ENCODE data around the gene SASS6. TPM values are rescaled to one million over a fixed set of nuclear protein-coding genes. Genes with fewer than 3 reads are reported as not detected.

Gene SASS6
- total and polyA plus RNA-seq, 9 of the 15 experiments (the other 6 are each of a cell fraction or from before 2014, with no cell fraction given), result 11.6 to 34.1 (median 18.0) TPM

DNA sequence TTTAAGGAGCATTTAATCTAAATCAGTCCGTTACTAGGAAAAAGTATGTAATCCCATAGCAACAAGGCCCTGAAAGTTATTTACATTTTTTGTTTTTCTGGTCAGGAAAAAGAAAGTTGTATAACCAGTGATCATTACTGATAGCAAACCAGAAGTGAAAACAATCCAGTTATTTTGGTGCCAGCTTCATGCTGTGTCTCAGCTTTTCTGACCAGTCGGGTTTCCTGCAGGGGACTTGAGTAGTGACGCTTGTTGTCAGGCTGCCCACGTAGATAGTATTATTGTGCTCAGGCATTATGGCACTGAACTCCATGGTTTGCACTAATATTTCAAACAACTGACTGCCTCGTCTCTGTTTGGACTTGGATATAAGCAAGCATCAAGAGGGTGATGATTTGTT is 55.2 kb downstream of the SASS6 start:
- in situ Hi-C loops (cut with MboI), result no loop called here
- BruUV-seq (replicated peaks), result no TSS peak
- POLR2A ChIA-PET, result interaction anchor here (0.6 kb wide), 1 partner anchor 270 kb away, joined by 3 read pairs; no protein-coding TSS in a partner anchor
- no peaks in the 10 kb centered on the region for H3K79me2 ChIP-seq (ENCODE audit: control insufficient read depth, insufficient read depth, low read length)
- CTCF ChIA-PET (ENCODE audit: low intra/inter-chr PET ratio), result no interaction called here
- DNase-seq (ENCODE audit: extremely low read depth in 1 of 4, low spot score in 3 of 4) (no peak), FAIRE-seq (no peak), ATAC-seq (no peak)
- H3K4me1 ChIP-seq (replicated peaks in 1 of 2; ENCODE audit: control insufficient read depth in 2 of 2, insufficient read depth in 2 of 2, low read length in 2 of 2), result no peaks in the 10 kb centered on the region
- TF ChIP-seq PTBP1 (IDR thresholded peaks at IDR 0.05; ENCODE audit: low read depth, low read length) (no peak), JUN (IDR thresholded peaks at IDR 0.05; ENCODE audit: borderline replicate concordance, low read depth, low read length) (no peak), JUN (CRISPR knock-in tag; IDR thresholded peaks at IDR 0.05; ENCODE audit: borderline replicate concordance) (no peak), TFAM (CRISPR knock-in tag; conservative IDR thresholded peaks at IDR 0.05) (no peak), TSC22D4 (tag; IDR thresholded peaks at IDR 0.05) (no peak), TFAP4 (CRISPR knock-in tag; IDR thresholded peaks at IDR 0.05; ENCODE audit: borderline replicate concordance) (no peak), ZNF764 (CRISPR knock-in tag; IDR thresholded peaks at IDR 0.05; ENCODE audit: low read depth) (no peak), POU5F1 (IDR thresholded peaks at IDR 0.05; ENCODE audit: borderline replicate concordance, low read depth, low read length, partially characterized antibody) (no peak), HCFC1 (IDR thresholded peaks at IDR 0.05; ENCODE audit: low read depth, low read length) (no peak), ZNF655 (CRISPR knock-in tag; IDR thresholded peaks at IDR 0.05) (no peak), BACH1 (tag; IDR thresholded peaks at IDR 0.05) (no peak)
- TF ChIP-seq, protein P1, sequence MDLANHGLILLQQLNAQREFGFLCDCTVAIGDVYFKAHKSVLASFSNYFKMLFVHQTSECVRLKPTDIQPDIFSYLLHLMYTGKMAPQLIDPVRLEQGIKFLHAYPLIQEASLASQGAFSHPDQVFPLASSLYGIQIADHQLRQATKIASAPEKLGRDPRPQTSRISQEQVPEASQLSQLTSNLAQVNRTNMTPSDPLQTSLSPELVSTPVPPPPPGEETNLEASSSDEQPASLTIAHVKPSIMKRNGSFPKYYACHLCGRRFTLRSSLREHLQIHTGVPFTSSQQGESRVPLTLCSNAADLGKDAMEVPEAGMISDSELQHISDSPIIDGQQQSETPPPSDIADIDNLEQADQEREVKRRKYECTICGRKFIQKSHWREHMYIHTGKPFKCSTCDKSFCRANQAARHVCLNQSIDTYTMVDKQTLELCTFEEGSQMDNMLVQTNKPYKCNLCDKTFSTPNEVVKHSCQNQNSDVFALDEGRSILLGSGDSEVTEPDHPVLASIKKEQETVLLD (IDR thresholded peaks at IDR 0.05), result no peak
- TF ChIP-seq, protein P2, sequence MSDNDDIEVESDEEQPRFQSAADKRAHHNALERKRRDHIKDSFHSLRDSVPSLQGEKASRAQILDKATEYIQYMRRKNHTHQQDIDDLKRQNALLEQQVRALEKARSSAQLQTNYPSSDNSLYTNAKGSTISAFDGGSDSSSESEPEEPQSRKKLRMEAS (CRISPR knock-in tag; IDR thresholded peaks at IDR 0.05), result no peak
- H2AFZ ChIP-seq (ENCODE audit: low read depth, low read length), result no peak overlapping the region
- no peaks in the 10 kb centered on the region for H3K9me3 ChIP-seq (replicated peaks; ENCODE audit: control insufficient read depth, insufficient read depth, low read depth, low read length)
- H3K27ac ChIP-seq (ENCODE audit: extremely low read depth, low read depth, low read length), result no peak overlapping the region
- no peak overlapping the region for H3K4me3 ChIP-seq
- H3K9ac ChIP-seq (ENCODE audit: insufficient read depth in 1 of 2, low read depth in 2 of 2, low read length in 2 of 2), result no peak overlapping the region
- no peaks in the 10 kb centered on the region for H3K27me3 ChIP-seq (ENCODE audit: control insufficient read depth in 2 of 2, insufficient read depth in 2 of 2, low read length in 2 of 2)
- H3K36me3 ChIP-seq (ENCODE audit: control insufficient read depth, insufficient read depth, low read length), result peaks cover 92% of the 10 kb centered on the region
- no peaks in the 10 kb centered on the region for H3K9me1 ChIP-seq (ENCODE audit: control insufficient read depth, insufficient read depth, low read length)
- 96% methylated on average over 5 of the region's 5 CpGs for WGBS (ENCODE audit: insufficient coverage, low coverage, missing lambda C conversion rate)
- intact Hi-C loops (cut with micrococcal nuclease), result no loop called here
- H4K20me1 ChIP-seq (replicated peaks; ENCODE audit: control insufficient read depth, insufficient read depth, low read length), result no peaks in the 10 kb centered on the region
- H3K4me2 ChIP-seq (ENCODE audit: insufficient read depth, low read length), result no peak overlapping the region

All from K562 (cell line).